Left colon (tissue), 2 donors: ENCODE results near the gene MSANTD3. TPM values are rescaled to one million over a fixed set of nuclear protein-coding genes. Genes with fewer than 3 reads are reported as not detected.
"Not testable (repeated sequence)": the region's sequence is repeated elsewhere in the genome, so short reads cannot be mapped to it uniquely, and the experiment has no call there.

Source experiments
- ATAC-seq: fragments of 200-7000 bp; cut with Tn5 transposase; one replicate; pipeline ENCODE4 v1.9.1; 2020; ENCODE audit warnings: mild to moderate bottlenecking, moderate library complexity
- DNase-seq, 2 donors: peaks; one replicate each; pipeline ENCODE4 v3.0.0-alpha.2; 2020
- intact Hi-C, 2 donors: fragments of 100-400 bp; cut with DNase I in 1 of 2; cut with micrococcal nuclease in 1 of 2; formaldehyde crosslinking; loops; one replicate each; pipeline versions ENCODE4 v1.11.2 to v1.14.0; 2022; cut with DNase I, micrococcal nuclease
- total RNA-seq, 2 donors: library from RNA; stranded (reverse); fragmentation: NEBNext Ultra II Directional; extraction: Animal tissue kit (Norgen Biotek cat#: 25700); gene quantifications; one replicate each; pipeline ENCODE4 v1.2.1, GENCODE V29; 2021
- donor health status: DM: no; HTN: no; CAD: no.
- donor health status: DM: yes; HTN: yes; CAD: no.

MSANTD3 gene
- total RNA-seq, 2 donors from 2014 or later = 9.2 to 9.8 TPM

DNA sequence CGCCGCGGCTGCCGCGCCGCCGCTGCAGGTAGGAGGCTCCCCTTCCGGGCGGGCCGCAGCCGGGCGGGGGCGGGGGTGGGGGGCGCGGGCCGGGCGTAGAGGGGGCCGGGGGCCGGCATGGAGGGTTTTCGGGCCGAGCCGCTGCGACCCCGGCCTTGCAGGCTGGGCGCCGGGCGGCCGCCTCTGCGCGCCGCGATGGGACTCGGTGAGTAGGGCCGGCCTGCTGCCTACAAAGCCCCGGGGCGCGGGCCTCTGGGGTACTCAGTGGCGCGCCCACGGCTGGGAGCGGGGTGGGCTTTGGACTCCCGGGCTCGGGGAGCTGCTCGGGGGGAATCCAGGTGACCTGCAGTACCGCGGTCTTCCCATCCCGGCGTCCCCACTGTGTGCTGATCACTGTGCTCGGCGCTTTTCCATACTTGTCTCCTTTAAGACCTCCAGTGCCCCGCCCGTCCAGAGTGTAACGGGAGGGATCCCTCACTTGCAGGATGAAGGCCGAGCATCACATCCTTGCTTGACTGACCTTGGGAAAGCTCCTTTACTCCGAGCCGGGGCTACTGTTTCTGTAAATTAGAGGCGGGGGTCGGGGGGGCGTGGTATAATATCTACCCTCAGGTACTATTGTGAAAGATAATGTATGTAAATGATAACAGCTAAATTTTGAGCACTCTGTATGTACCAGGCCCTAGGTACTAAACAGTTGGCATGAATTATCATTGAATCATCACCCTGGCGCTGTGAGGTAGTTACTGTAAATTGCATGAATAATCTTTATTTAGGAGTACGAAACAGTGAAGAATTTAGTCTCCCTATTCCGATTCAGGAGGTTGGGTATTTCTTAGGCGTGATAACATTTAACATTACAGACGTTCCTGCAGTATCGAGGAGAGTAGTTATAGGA is 672 bp downstream of the MSANTD3 start:
- intact Hi-C loops = no loop called here

DNA sequence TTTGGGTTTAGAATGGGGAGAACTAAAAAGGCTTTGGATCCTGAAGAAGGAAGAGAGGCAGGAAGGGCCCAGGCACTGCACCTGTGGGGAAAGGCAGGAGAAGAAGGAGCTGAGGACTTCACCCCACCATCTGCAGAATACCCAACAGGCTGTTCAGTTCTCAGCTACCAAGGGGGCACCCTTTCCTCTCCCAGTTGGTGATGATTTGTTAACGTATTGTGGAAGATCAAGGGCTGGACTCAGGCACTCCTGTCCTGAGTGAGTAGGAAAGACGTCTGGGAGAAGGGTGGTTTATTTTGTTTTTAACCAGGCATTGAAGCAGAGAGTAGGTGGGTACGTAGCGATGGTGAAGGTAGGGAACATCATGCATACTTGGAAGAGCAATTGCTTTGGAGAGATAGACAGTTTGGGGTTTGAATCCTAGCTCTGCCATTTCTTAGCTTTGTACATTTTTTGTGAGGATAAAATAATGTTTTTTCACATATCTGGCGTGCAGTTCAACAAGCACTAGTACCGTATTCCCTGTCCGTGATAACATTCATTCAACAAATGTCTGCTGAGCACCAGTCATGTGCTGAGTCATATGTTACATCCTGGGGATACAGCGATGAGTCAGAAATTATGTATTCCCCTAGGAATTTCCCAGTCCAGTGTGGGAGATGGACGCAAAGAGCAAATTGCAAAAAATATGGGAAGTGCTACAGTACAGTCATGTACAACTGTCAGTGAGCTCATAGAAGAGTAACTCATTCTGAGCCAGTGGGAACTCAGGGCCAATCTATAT is 2.1 kb downstream of the MSANTD3 start:
- DNase-seq = no peak

More for the DNA sequence above, 672 bp downstream of the MSANTD3 start:
- peak; percentile 70 for ATAC-seq
- DNase-seq = peak; percentile 61 to 66

DNA sequence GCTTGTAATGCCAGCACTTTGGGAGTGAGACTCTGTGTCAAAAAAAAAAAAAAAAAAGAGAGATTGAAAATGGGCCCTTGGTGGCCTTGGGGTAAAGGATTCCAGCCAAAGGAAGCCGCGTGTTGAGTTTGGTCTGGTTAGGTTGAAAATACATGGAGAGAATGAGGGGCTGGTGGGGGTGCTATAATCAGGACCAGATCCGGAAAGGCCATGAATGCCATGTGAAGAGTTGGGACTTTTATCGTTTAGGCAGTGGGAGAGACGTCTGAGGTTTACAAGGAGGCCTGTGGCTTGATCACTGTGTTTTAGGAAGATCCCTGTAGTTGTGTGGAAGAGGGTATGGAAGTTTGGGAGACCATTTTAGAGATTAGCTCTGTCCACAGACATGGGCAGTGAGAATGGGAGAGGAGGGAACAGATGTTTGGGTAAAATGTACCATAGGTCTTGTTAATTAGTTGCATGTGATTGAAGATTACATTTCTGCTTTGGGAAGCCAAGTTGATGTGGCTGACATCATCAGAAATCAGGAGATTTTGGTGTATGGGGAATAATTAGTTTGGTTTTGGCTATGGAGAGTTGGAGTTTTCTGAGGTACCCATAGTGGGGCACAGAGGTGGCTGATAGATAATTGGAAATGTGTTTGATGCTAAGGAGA is 3.5 kb downstream of the MSANTD3 start:
- ATAC-seq = no peak
- no peak for DNase-seq
- intact Hi-C loops = loop anchor here in 1 of 2 donors (10.0 kb wide), 1 partner anchor 76 kb away; the partner anchor contains the start of gene TEX10

More for the DNA sequence above, 2.1 kb downstream of the MSANTD3 start:
- no peak for ATAC-seq
- intact Hi-C loops = no loop called here

DNA sequence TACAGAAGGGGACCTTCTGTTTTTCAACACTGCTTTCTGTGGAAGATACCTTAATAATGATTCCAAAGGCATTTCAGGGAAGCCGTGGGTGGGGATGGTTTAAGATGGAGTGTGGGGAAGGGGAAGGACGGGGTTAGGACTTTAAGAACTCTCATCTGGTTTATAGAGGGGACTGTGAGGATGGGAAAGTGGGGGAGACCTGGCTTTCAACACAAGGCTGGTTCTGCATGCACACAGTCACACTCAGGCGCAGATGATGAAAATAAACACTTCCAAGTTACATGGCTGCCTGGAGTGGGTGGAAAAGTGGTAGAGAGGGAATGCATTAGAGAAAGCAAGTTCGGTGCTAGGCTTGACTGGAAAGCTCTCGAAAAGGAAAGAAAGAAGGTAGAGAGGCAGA is 4.9 kb downstream of the MSANTD3 start:
- DNase-seq = no peak
- ATAC-seq = no peak
- intact Hi-C loops = loop anchor here in 1 of 2 donors (10.0 kb wide), 1 partner anchor 77 kb away; the partner anchor contains the start of gene TEX10

DNA sequence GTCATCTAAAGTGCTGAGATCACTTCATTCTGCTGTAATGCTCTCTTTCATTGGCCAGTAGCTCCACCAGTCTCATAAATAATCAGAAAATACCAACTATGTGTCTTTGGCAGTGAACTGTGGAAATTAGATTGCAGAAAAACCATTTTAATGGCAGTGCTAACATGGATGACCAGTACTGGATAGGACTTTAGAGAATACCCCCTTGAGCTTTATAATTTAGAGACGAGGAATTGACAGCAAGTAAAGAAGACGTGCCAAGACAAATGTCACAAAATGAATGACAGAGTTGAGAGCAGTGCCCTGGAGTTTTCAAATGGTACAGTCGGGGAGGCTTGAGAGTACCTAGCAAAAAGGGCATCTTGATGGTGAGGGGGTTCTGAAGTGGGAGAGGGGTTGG is 5.8 kb downstream of the MSANTD3 start:
- DNase-seq (no peak), ATAC-seq (no peak)
- intact Hi-C loops = loop anchor here in 1 of 2 donors (10.0 kb wide), 1 partner anchor 78 kb away; the partner anchor contains the start of gene TEX10

DNA sequence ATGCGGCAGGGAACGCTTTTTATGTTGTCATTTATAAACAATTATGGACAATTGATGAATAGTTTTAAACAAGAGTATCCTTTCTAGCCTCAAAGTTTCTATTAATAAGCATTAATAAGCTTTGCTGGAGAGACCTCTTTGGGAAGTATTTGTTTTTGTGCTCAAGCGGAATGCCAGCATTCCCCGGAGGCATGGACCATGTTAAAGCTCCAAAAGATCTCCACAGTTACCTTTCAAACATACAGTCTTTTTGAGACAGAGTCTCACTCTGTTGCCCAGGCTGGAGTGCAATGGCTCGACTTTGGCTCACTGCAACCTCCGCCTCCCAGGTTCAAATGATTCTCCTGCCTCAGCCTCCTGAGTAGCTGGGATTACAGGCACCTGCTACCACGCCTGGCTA is 9.6 kb downstream of the MSANTD3 start:
- intact Hi-C loops = loop anchor here in 1 of 2 donors (10.0 kb wide), 1 partner anchor 82 kb away; the partner anchor contains the start of gene TEX10
- DNase-seq (no peak), ATAC-seq (no peak)

DNA sequence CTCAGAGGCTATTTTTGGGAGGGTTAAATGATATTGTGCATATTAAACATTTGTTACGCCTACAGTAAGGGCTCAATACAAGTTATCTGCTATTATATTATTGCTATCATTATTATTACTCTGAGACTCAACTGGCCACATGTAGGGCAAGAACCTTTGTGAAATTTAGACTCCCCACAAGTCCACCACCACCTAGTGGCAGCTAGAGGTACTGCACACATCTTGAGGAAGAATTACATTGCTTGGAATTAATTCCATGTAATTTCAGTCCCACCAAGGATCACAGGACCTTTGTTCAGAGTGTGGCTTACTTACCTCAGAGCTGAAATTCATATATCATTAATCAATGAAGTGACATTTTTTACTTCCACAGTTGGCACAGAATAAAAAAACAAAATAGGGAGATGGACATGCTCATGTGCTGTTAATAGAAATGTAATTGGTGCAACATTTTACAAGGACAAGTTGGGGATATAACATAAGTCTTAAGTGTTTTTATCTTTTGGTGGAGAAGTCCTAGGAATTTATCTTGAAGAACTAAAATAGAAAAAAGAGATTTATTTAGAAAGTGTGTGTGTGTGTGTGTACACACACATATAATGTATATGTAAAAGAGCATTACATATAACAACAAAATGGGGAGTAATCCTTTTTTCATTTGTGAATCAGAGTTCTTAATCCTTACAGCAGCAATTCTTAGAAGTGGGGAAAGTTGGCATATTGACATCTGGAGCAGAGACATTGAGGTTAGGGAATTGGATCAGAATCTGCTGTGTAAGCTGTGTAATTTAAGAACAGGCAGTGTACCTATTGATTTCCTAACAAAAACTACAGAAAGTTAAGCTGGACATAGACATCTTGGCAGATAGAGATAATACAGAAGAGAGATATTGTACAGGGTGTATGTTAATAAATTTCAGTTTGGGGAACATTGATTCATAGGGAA is 11.2 kb downstream of the MSANTD3 start:
- intact Hi-C loops = loop anchor here in 1 of 2 donors (10.0 kb wide), 1 partner anchor 83 kb away; the partner anchor contains the start of gene TEX10
- ATAC-seq (peak; percentile 52), DNase-seq (peak; percentile 52 to 79)

DNA sequence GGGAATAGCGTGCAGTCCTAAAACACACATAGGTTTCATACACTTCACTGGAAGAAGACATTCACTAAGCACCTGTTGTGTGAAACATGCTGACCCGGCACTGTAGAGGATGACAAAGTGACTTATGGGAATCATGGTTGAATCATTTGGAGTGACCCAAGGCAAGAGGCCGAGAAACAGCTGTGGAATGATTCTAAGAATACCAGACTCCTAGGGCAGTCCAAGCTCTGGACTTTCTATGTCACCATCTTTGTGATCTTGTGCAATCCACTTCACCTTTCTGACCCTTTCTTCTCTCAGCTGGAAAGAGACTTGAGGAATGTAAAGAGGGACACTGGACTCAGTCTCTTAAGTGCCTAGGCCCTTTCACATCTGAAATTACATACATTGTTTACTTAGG is 13.1 kb downstream of the MSANTD3 start:
- DNase-seq (no peak), ATAC-seq (no peak)
- intact Hi-C loops = no loop called here

DNA sequence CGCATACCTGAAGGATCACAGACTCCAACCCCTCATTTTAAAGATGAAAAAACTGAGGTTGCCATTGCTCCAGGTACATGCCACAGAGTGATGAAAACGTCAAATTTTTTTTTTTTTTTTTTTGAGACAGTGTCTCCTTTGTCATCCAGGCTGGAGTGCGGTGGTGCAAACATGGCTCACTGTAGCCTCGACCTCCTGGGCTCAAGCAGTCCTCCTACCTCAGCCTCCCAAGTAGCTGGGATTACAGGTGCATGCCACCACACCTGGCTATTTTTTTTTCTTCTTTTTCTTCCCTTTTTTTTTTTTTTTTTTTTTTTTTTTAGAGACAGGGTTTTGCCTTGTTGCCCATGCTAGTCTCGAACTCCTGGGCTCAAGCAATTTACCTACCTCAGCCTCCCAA is 13.5 kb downstream of the MSANTD3 start:
- intact Hi-C loops, ATAC-seq: not testable (repeated sequence)

DNA sequence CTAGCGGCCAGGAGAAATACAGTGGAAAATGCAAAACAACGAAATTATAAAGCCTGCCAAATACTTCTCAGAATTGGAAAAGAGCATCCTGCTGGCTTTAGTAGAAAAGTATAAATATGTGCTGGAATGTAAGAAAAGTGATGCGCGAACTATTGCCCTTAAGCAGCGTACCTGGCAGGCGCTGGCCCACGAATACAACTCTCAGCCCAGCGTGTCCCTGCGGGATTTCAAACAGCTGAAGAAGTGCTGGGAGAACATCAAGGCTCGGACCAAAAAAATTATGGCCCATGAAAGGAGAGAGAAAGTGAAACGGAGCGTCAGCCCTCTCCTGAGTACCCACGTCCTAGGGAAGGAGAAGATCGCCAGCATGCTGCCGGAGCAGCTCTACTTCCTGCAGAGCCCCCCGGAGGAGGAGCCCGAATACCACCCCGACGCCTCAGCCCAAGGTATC is 15.0 kb downstream of the MSANTD3 start:
- intact Hi-C loops = no loop called here
- no peak for DNase-seq
- ATAC-seq = no peak

More for the DNA sequence above, 13.5 kb downstream of the MSANTD3 start:
- not testable (repeated sequence) for DNase-seq

DNA sequence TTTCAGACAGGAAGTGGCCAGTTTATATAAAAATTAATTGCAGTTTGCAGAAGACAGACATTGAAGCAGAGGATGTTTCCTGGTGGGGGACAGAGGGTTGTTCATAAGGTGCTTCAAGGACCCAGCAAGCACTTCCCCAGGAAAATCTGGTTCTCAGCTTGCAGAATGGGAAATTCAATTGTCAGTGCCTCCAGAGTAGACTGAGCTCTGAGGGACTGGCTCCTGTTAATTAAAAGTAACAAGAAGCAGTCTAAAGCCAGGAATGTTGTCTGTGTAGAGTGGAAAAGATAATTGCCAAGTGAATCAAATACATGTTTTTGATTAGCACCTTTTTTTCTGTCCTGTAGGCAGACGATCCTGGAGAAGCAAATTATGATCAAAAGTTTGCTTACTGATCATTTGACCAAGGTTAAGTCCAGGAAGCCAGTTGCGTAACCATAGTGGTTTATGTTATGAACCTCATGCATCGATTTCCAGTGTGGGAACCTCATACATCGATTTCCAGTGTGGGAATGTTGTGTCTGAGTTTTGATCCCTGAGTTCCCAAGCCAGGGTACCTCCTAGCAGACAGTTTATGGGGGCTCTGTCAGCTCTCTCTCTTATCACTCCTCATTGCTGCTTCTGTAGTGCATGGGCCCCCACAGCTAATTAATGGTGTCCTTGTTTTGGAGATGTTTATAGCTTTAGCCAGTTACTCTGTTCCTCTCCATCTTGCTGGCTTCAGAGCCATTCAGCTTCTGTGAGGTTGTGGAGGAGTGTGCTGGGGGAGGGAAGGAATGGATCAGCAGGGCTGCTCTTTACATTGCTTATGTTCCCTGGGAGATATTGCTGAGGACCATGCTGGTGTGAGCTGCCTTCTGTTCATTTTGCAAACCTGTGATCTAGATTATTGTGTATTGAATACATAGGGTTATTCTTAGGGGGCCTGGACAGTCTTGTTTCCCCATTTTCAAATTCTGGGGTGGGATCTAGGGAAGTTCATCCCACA is 17.1 kb downstream of the MSANTD3 start:
- intact Hi-C loops = no loop called here
- DNase-seq = no peak
- no peak for ATAC-seq

DNA sequence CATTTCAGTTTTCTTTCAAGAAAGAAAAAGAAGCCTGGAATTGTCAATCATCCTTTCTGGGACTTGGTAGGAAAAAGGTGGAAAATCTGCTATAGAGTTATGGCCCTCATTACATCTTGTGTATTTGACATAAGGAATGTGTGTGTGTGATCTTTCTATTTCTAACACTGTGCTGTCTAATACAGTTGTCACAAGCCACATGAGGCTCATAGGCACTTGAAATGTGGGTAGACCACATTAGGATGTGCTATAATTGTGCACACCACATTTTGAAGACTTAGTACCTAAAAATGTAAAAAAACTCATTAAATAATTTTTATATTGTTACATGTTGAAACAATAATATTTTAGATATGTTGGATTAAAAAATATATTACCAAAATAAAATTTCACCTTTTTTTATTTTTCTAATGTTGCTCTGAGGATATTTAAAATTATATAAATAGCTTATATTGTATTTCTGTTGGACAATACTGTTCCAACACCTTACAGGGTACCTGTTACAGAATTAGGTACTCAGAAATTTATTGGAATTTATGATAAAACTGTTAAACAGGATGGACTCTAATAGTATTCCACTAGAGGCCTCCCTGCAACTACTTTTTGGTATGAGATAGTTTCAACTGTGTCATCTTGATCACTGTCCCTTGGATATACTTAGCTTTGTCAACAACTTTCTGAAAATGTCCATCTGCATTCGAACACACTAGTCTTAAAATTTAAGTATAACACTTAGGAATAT is 18.4 kb downstream of the MSANTD3 start:
- no peak for DNase-seq
- intact Hi-C loops = no loop called here
- ATAC-seq = peak; percentile 49

DNA sequence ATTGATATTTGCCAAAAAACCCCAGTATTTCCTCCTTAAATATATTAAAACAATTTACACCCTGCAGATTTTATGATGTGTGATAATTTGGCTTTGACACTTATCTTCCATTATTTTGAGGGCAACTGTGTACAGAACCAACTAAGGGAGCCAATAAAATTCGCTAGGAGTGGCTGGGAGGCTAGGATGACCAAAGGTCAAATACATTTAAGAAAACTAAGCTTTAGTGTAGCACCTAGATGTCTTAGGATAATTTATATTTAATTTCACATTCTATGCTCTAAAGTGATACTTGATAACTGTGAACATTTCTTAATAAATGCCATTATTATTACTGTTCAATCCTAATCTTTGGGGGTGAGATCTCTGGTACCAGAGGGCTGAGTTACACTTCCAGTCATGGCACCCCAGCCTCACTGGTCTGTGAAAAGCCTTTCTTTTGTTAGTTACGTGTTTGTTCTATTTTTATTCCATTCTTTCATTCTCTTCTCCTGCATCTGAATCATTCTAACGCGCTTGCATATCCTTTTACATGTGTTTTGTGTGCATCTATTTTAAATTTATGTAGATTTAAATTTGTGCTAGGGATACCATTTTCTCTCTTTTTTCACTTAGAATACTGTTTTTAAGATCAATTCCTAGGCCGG is 19.1 kb downstream of the MSANTD3 start:
- DNase-seq (no peak), ATAC-seq (peak; percentile 87)
- intact Hi-C loops = no loop called here

DNA sequence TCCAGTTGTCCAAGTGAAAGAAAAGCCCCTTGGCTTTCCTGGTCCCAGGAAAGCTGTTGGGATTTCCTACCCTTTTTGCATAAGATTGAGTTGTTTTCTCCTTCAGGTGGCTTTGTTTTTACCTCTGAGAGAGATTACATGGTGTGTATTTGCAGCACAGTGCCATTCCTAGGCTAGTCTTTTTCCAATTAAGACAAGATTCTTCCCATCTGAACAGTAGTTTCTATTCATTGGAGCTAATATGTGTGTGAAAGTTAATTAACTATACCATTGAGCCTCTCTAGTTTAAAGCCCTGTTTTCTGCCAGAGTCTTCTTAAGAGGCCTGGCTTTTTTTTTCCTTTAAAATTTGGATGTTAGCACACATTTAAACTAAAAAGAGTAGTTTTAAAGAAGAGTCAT is 20.1 kb downstream of the MSANTD3 start:
- no peak for DNase-seq
- ATAC-seq = no peak
- intact Hi-C loops = no loop called here

DNA sequence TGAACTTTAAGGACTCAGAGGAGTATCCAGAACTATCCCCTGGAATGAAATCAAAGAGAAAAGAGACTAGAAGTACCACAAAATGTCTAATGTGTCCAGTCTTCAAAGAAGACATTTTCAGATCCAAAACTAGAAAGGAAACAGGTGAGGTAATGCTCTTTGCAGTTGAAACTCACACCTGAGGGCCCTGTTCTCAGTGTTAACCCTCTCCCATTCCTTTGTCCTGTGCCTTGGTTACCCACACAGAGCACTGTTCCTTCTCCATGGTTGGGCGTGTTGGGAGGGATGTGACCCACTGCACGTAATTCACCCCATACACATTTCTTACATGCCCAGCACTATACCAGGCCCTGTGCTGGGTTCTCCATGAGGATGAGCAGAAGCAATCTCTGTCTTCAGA is 21.3 kb downstream of the MSANTD3 start:
- intact Hi-C loops = no loop called here
- DNase-seq (no peak), ATAC-seq (no peak)

DNA sequence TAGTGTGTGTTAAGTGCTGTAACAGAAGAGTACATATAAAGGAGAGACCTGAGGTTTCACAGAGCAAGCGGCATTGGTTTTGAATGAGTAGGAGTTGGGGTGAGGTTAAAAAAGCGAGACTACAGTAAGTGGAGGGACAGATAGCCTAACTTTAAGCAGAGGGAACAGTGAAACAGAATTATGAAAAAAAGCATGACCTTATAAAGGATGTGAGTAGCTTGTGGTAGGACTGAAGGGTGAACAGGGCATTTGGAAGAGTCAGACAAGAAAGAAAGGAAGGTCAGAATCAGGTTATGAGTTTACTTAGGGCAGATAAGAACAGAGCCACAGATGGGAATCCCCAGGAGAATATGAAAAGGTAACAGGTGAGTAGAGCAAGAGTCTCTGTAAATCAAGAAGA is 22.5 kb downstream of the MSANTD3 start:
- intact Hi-C loops = no loop called here
- DNase-seq = no peak
- ATAC-seq = no peak
